ENCODE data around the gene LYL1.

Gene LYL1

DNA sequence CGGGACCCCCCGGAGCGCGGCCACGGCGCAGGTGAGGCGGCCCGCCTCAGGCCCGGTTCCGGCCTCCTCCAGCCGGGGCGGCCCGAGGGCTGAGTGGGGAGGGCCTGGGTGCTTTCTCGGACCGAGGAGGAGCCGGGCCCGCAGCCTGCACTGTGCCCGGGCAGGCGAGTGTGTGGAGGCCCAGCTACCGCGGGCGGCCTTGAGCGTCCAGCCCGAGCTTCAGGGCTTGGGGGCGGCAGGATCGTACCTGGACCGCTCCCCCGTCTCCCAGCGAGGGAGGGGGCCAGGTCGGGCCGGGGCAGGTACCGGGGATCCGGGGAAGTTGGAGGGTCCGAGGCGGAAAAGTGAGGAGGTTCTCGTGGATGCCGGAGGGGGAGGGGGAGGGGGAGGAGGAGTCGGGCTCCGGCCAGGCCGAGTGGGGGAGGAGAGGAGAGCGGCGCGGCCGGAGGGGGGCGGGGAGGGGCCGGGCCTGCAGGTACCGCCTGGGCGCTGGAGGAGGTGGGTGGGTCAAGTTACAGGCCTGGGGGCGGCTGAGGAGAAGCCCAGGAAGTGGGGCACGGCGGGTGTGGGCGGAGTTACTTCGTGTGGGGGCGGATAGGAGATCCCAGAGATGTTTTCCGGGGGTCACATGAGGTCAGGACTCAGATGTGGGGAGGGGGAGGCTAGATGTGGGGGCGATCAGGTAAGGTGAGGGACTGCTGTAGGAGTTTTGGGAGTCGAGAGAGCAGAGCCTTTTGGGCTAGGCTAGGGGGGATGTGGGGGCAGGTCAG is 16.0 kb upstream of the LYL1 start:
- H3K9me3 ChIP-seq, result no peaks in the 10 kb centered on the region
- peaks cover 28% of the 10 kb centered on the region for H3K36me3 ChIP-seq
- TF ChIP-seq, protein P1, sequence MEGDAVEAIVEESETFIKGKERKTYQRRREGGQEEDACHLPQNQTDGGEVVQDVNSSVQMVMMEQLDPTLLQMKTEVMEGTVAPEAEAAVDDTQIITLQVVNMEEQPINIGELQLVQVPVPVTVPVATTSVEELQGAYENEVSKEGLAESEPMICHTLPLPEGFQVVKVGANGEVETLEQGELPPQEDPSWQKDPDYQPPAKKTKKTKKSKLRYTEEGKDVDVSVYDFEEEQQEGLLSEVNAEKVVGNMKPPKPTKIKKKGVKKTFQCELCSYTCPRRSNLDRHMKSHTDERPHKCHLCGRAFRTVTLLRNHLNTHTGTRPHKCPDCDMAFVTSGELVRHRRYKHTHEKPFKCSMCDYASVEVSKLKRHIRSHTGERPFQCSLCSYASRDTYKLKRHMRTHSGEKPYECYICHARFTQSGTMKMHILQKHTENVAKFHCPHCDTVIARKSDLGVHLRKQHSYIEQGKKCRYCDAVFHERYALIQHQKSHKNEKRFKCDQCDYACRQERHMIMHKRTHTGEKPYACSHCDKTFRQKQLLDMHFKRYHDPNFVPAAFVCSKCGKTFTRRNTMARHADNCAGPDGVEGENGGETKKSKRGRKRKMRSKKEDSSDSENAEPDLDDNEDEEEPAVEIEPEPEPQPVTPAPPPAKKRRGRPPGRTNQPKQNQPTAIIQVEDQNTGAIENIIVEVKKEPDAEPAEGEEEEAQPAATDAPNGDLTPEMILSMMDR (IDR thresholded peaks at IDR 0.05; ENCODE audit: low read depth, low read length), result no peak
- peak overlapping the region; percentile 87 for H3K4me3 ChIP-seq (ENCODE audit: low read depth, low read length)
- peaks cover 5% of the 10 kb centered on the region for H3K4me1 ChIP-seq
- no peaks in the 10 kb centered on the region for H3K27me3 ChIP-seq
- peak; percentile 59 for DNase-seq

DNA sequence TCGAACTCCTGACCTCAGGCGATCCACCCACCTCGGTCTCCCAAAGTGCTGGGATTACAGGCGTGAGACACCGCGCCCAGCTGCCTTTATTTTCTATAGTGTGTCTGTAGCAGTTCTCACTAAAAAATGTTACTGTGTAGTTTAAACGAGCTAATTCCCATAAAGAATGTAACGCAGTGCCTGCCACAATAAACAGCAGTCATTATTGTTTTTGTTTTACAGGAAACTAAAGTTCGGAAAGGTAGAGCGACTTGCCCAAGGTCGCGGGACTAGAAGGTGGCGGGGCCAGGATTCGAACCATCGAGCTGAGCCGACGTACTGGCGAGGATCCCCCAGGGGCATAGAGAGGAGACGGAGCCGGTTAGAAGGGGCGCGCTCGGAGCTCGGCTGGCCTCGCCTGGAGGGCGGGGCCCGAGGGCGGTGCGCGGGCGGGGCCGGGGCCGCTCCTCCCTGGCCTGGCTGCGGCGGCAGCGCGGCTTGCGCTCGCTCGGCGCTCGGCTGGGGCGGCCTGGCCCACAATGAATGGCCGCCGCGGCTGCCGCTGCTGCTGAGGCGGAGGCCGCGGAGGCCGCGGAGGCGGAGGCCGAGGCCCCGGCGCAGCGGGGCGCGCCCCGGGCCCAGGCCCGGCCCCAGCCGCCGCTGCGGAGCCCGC is 15.2 kb upstream of the LYL1 start, which contains the start of gene NACC1:
Gene NACC1, plus strand, starts transcription at position 493 of the 652 bp plus-strand sequence. CDS start 16,944 bp downstream, outside the sequence.
- no peaks in the 10 kb centered on the region for H3K9me3 ChIP-seq
- peak; percentile 94 for DNase-seq
- H3K4me3 ChIP-seq (ENCODE audit: low read depth, low read length), result peak within 1 kb of the TSS; percentile 97
- no peaks in the 10 kb centered on the region for H3K27me3 ChIP-seq
- TF ChIP-seq, protein P1 (IDR thresholded peaks at IDR 0.05; ENCODE audit: low read depth, low read length), result no peak
- peaks cover 32% of the 10 kb centered on the region for H3K36me3 ChIP-seq
- H3K4me1 ChIP-seq, result peaks cover 5% of the 10 kb centered on the region

DNA sequence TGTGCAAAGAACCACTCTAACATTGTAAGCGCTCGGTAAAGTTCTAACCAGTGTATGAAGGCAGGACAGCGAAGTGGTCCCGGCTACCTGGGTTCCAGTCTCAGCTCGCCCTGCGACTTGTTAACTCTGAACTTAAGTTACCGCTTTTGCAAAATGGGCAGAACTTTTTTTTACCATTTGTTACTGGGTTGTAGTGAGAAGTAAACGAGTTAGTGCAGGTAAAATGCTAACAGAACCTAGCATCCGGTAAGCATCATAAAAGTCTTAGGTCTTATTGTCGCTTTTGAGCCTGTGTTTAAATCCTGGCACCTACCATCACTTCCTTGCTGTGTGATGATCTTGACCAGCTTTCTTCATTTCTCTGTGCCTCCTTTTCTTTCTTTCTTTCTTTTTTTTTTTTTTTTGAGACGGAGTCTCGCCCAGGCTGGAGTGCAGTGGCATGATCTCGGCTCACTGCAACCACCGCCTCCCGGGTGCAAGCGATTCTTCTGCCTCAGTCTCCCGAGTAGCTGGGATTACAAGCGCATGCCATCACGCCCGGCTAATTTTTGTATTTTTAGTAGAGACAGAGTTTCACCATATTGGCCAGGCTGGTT is 14.6 kb upstream of the LYL1 start:
- no peaks in the 10 kb centered on the region for H3K27me3 ChIP-seq
- H3K9me3 ChIP-seq, result no peaks in the 10 kb centered on the region
- H3K4me1 ChIP-seq, result peaks cover 5% of the 10 kb centered on the region
- TF ChIP-seq, protein P1 (IDR thresholded peaks at IDR 0.05; ENCODE audit: low read depth, low read length), result no peak
- no peak for DNase-seq
- peaks cover 38% of the 10 kb centered on the region for H3K36me3 ChIP-seq
- H3K4me3 ChIP-seq (ENCODE audit: low read depth, low read length), result peak overlapping the region; percentile 97

DNA sequence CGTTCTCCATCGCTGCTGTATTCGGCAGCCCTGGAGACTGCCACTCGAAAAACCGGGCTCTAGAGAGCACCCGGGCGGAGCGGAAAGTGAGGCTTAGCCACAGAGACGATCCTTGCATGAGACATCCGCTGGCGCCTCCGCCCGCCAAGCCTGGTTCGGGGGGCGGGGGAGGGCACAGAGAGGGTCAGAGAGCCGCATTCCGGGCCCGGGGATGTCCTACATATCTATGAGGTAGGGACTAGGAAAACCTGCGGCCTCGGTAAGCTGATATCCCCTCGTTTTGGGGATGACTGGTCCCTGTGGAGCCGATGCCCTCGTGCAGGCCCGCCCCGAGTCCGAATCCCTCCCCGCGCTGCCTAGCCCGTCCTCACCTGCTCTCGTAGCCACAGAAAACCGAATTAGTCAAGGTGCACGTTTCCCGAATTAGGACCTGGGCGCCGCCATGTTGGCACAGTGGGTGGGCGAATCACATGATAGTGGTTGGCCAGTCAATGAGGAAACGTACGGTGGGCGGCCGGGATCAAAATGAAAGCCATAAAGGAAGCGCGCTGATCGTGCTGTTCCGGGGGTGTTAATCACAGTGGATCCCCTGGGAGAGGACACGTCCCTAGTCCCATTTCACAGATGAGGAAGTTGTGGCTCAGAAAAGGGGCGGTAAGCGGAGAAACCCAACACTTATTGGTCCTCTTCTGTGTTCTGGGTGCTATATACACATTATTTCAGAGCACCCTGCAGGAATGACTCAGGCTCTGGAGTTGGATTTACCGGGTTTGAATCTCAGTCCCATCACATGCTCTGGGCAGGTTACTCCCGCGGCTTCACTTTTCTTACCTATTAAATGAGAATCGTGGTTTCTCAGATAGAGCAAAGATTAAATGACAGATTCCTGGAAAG is 13.9 kb upstream of the LYL1 start, which contains the start of gene TRMT1:
Gene TRMT1, minus strand, starts transcription at position 459 of the 894 bp plus-strand sequence. Its CDS starts 341 bp downstream, at position 118.
- H3K27me3 ChIP-seq, result no peaks in the 10 kb centered on the region

DNA sequence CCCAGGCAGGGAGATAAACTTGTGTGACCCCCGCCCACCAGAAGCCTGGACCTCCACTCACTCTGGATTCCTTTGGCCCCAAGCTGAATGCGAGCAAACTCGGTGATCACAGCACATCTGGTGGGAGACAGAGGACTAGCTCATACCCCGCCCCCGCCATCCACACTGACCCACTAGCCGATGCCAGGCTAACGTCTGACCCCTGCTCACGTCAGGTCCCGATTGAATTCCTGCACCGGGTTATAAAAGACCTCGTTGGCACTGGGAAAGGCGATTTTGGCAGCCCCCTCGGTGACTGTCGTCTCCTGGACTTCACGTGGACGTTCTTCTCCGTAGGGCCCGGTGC is 13.3 kb upstream of the LYL1 start:
- no peak for DNase-seq
- TF ChIP-seq, protein P1 (IDR thresholded peaks at IDR 0.05; ENCODE audit: low read depth, low read length), result no peak
- Histone ChIP-seq H3K9me3 (no peaks in the 10 kb centered on the region), H3K27me3 (no peaks in the 10 kb centered on the region), H3K36me3 (peaks cover 43% of the 10 kb centered on the region), H3K4me1 (peaks cover 5% of the 10 kb centered on the region), H3K4me3 (ENCODE audit: low read depth, low read length) (peak overlapping the region; percentile 97)

More for the DNA sequence above, 13.9 kb upstream of the LYL1 start, which contains the start of gene TRMT1:
- H3K4me3 ChIP-seq (ENCODE audit: low read depth, low read length), result peak within 1 kb of the TSS; percentile 97
- TF ChIP-seq, protein P1 (IDR thresholded peaks at IDR 0.05; ENCODE audit: low read depth, low read length), result no peak
- H3K4me1 ChIP-seq, result peaks cover 5% of the 10 kb centered on the region
- H3K36me3 ChIP-seq, result peaks cover 40% of the 10 kb centered on the region
- peak; percentile 93 for DNase-seq
- no peaks in the 10 kb centered on the region for H3K9me3 ChIP-seq

All from BE2C (cell line).